Osteocyte (in vitro differentiated cells): ENCODE measurements around the gene POU6F2. TPM values are rescaled to one million over a fixed set of nuclear protein-coding genes. Genes with fewer than 3 reads are reported as not detected.

Experiments
- DNase-seq: peaks from one replicate; pipeline ENCODE4 v3.0.0; 2021; ENCODE audit warnings: mixed read lengths; ENCODE audit not compliant: unreplicated experiment; ENCODE audit errors: extremely low spot score
- H3K27ac Mint-ChIP-seq: one replicate; pipeline ENCODE4 v1.8.0; 2021; ENCODE audit warnings: mild to moderate bottlenecking, mixed read lengths; ENCODE audit not compliant: unreplicated experiment
- H3K27me3 Mint-ChIP-seq: one replicate; pipeline ENCODE4 v1.8.0; 2021; ENCODE audit warnings: mixed read lengths; ENCODE audit not compliant: unreplicated experiment
- H3K36me3 Mint-ChIP-seq: one replicate; pipeline ENCODE4 v1.8.0; 2021; ENCODE audit warnings: mixed read lengths; ENCODE audit not compliant: unreplicated experiment
- H3K4me1 Mint-ChIP-seq: one replicate; pipeline ENCODE4 v1.8.0; 2021; ENCODE audit warnings: mixed read lengths; ENCODE audit not compliant: unreplicated experiment
- H3K4me3 Mint-ChIP-seq: one replicate; pipeline ENCODE4 v1.8.0; 2021; ENCODE audit warnings: mild to moderate bottlenecking, moderate library complexity, mixed read lengths; ENCODE audit not compliant: unreplicated experiment
- H3K9me3 Mint-ChIP-seq: one replicate; pipeline ENCODE4 v1.8.0; 2021; ENCODE audit warnings: mixed read lengths; ENCODE audit not compliant: unreplicated experiment
- total RNA-seq: library from RNA; stranded (reverse); gene quantifications from 2 replicates; pipeline ENCODE4 v1.2.1, GENCODE V29; 2021
- TF ChIP-seq, protein P1 (sequence below): fragments of 200-600 bp; sonication (generic); IDR thresholded peaks from 2 replicates; pipeline ENCODE4 v1.5.0; 2021; ENCODE audit warnings: antibody characterized with exemption, mild to moderate bottlenecking, moderate library complexity

The POU6F2 gene
- total RNA-seq, 1 donor from 2014 or later: 0.78 TPM

DNA sequence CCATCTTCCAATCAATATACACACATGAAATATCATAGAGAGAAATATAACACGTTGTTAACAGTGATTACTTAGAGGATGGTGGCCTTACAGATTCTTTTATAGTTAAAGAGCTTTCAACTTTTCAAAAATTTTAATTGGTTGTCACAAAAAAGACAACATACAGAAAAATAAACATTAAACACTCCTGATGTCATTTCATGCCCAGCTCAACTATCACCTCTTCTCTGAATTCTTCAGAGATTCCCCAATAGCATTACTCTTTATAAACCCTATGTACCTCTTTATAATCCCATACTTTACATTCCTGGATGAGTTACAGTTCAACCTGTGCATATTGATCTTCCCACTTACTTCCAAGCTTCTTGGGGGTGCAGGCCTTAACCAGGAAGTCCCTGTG, 159.8 kb downstream of the POU6F2 start:
- H3K36me3 Mint-ChIP-seq: no peaks in the 10 kb centered on the region
- peaks cover 9% of the 10 kb centered on the region for H3K9me3 Mint-ChIP-seq
- no peak overlapping the region for H3K4me3 Mint-ChIP-seq
- no peaks in the 10 kb centered on the region for H3K4me1 Mint-ChIP-seq
- H3K27ac Mint-ChIP-seq: no peak overlapping the region
- no peak for DNase-seq
- H3K27me3 Mint-ChIP-seq: no peaks in the 10 kb centered on the region
- TF ChIP-seq, protein P1, sequence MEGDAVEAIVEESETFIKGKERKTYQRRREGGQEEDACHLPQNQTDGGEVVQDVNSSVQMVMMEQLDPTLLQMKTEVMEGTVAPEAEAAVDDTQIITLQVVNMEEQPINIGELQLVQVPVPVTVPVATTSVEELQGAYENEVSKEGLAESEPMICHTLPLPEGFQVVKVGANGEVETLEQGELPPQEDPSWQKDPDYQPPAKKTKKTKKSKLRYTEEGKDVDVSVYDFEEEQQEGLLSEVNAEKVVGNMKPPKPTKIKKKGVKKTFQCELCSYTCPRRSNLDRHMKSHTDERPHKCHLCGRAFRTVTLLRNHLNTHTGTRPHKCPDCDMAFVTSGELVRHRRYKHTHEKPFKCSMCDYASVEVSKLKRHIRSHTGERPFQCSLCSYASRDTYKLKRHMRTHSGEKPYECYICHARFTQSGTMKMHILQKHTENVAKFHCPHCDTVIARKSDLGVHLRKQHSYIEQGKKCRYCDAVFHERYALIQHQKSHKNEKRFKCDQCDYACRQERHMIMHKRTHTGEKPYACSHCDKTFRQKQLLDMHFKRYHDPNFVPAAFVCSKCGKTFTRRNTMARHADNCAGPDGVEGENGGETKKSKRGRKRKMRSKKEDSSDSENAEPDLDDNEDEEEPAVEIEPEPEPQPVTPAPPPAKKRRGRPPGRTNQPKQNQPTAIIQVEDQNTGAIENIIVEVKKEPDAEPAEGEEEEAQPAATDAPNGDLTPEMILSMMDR: no peak

DNA sequence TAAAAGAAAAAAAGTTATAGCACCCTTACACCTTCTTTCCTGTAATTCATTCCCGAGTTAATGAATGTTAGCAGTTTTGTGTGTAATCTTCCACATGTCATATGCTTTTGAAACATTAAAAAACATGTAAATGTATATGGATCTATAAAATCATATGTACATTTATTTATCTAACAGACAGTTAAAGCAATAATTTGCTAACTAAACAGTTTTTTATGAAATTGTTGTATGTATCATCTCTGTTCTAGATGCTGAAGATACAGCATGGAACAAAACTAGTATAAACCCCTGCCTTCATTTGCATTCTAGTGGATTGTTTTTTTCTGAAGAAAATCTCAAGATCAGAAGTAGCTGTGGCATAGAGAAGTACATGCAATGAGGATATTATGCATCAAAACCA, 165.0 kb downstream of the POU6F2 start:
- H3K27ac Mint-ChIP-seq: no peak overlapping the region
- peaks cover 8% of the 10 kb centered on the region for H3K27me3 Mint-ChIP-seq
- H3K4me3 Mint-ChIP-seq: no peak overlapping the region
- no peak for DNase-seq
- no peaks in the 10 kb centered on the region for H3K4me1 Mint-ChIP-seq
- TF ChIP-seq, protein P1: no peak
- H3K36me3 Mint-ChIP-seq: no peaks in the 10 kb centered on the region
- H3K9me3 Mint-ChIP-seq: peaks cover 1% of the 10 kb centered on the region

DNA sequence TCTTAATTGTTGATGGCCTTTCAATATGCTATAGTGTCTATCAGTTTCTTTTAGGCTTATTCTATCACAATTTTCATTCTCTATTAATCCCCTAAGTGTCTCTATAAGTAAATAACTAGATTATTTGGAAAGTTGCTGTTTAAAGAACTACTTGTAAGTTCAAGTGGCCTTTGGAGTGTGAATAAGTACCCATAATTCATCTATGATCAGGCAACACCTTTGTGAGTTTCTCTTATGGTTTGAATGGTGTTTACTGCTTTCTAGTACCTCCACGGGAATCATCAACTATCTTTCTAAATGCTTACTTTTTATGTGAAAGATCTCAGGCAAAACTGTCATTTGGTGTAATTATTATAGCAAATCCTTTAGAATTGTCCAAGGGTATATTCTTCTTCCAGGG, 166.7 kb downstream of the POU6F2 start:
- peaks cover 10% of the 10 kb centered on the region for H3K27me3 Mint-ChIP-seq
- no peak overlapping the region for H3K27ac Mint-ChIP-seq
- TF ChIP-seq, protein P1: no peak
- H3K36me3 Mint-ChIP-seq: no peaks in the 10 kb centered on the region
- DNase-seq: no peak
- no peaks in the 10 kb centered on the region for H3K4me1 Mint-ChIP-seq
- no peaks in the 10 kb centered on the region for H3K9me3 Mint-ChIP-seq
- H3K4me3 Mint-ChIP-seq: no peak overlapping the region

DNA sequence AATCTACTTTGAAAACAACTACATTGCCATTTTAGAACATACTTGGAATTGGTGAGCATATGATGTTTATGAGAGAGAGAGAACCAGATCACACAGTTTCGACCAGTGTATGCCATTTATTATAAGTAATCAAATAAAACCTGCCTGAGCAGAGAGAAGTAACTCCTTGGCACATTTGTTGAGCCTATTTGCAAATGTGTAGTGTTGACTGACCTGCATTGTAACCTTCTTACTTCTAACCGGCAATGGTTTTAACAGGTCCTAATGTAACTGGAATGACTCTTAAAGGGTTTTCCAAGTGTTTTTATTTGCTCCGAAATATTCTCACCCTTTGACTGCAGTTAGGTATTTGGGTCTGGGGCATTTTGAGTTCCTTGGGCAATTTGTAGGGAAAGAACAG, 167.6 kb downstream of the POU6F2 start:
- Mint-ChIP-seq H3K4me3 (no peak overlapping the region), H3K9me3 (no peaks in the 10 kb centered on the region), H3K27ac (no peak overlapping the region), H3K4me1 (no peaks in the 10 kb centered on the region), H3K27me3 (peaks cover 10% of the 10 kb centered on the region), H3K36me3 (no peaks in the 10 kb centered on the region)
- DNase-seq: no peak
- TF ChIP-seq, protein P1: no peak

DNA sequence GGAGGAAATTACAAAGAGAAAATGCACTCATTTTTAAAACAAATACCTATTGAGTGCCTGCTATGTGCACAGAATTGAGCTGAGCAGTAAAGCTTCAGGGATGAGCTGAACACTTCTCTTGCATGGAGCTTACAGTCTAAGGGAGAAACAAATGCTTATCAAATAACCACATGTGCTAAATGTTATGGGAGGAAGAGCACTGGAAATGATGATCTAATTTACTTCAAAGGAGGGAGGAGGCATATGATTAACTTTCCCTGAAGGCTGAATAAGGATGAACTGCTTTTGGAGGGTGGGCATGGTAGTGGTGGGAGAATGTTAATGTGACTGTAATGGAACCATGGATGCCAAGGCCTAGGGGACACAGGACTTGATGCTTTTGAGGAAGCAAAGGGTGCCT, 168.2 kb downstream of the POU6F2 start:
- Mint-ChIP-seq H3K27ac (no peak overlapping the region), H3K4me3 (no peak overlapping the region), H3K27me3 (peaks cover 10% of the 10 kb centered on the region), H3K36me3 (no peaks in the 10 kb centered on the region), H3K9me3 (no peaks in the 10 kb centered on the region), H3K4me1 (no peaks in the 10 kb centered on the region)
- DNase-seq: no peak
- TF ChIP-seq, protein P1: no peak
